Measurements from ENCODE around the gene SLC39A11. TPM values are rescaled to one million over a fixed set of nuclear protein-coding genes. Genes with fewer than 3 reads are reported as not detected.
A peak's percentile ranks its signal among the peaks of the same experiment; 100 is the strongest.

Gene SLC39A11
- total and polyA plus RNA-seq, 2 of the 13 experiments (the other 11 are each of a cell fraction or from before 2014, with no cell fraction given), result 17.2 to 31.5 TPM

DNA sequence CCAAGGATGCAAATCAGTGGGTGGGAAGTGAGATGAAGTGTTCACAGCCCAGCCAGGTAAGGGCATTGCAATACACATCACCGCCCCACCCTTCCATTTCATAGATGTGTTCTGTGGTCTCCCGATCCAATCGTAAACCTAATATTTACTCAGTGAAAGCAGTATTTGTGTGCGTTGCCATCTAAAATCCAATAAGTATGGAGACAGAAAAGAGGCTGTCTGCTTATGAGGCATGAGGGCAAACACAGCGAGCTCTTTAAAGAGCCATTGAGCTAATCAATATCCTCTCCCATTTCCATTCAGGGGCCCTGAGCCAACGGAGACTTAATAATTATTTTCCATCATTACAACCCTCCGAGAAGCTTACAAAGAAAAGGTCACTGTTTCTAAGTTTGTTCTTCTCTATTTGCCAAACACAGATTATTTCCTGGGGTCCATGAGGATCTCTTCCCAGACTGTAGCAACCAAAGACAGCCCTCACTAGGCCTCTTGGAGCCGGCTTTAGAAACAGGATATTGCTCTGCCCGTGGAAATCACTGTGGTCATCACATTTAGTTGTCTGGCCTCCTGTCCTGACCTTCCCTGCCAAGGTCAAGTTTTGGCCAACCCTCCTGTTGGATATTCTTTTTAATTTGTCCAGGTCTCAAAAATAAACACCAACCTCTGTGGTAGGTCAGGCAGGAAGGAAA is 120.1 kb downstream of the SLC39A11 start (continued):
- TF ChIP-seq SOX13 (IDR thresholded peaks at IDR 0.05), result no peak; the same call in 1 of the 2 replicates
- peak in 1 of 2 experiments; percentile 79; a peak in 2 of 4 replicates for TF ChIP-seq SOX13 (CRISPR knock-in tag; conservative IDR thresholded peaks at IDR 0.05 in 1 of 2, IDR thresholded peaks at IDR 0.05 in 1 of 2)
- TF ChIP-seq, protein P1, sequence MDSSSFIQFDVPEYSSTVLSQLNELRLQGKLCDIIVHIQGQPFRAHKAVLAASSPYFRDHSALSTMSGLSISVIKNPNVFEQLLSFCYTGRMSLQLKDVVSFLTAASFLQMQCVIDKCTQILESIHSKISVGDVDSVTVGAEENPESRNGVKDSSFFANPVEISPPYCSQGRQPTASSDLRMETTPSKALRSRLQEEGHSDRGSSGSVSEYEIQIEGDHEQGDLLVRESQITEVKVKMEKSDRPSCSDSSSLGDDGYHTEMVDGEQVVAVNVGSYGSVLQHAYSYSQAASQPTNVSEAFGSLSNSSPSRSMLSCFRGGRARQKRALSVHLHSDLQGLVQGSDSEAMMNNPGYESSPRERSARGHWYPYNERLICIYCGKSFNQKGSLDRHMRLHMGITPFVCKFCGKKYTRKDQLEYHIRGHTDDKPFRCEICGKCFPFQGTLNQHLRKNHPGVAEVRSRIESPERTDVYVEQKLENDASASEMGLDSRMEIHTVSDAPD (CRISPR knock-in tag; IDR thresholded peaks at IDR 0.05), result no peak
- TF ChIP-seq, protein P2, sequence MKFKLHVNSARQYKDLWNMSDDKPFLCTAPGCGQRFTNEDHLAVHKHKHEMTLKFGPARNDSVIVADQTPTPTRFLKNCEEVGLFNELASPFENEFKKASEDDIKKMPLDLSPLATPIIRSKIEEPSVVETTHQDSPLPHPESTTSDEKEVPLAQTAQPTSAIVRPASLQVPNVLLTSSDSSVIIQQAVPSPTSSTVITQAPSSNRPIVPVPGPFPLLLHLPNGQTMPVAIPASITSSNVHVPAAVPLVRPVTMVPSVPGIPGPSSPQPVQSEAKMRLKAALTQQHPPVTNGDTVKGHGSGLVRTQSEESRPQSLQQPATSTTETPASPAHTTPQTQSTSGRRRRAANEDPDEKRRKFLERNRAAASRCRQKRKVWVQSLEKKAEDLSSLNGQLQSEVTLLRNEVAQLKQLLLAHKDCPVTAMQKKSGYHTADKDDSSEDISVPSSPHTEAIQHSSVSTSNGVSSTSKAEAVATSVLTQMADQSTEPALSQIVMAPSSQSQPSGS (CRISPR knock-in tag; IDR thresholded peaks at IDR 0.05), result no peak
- TF ChIP-seq SMAD9 (CRISPR knock-in tag; IDR thresholded peaks at IDR 0.05), result no peak
- no peak for TF ChIP-seq ZNF230 (CRISPR knock-in tag; IDR thresholded peaks at IDR 0.05)
- no peak for TF ChIP-seq NPAS2 (CRISPR knock-in tag; IDR thresholded peaks at IDR 0.05; ENCODE audit: borderline replicate concordance)
- no peak for TF ChIP-seq ZNF570 (CRISPR knock-in tag; IDR thresholded peaks at IDR 0.05; ENCODE audit: borderline replicate concordance)
- TF ChIP-seq, protein P3, sequence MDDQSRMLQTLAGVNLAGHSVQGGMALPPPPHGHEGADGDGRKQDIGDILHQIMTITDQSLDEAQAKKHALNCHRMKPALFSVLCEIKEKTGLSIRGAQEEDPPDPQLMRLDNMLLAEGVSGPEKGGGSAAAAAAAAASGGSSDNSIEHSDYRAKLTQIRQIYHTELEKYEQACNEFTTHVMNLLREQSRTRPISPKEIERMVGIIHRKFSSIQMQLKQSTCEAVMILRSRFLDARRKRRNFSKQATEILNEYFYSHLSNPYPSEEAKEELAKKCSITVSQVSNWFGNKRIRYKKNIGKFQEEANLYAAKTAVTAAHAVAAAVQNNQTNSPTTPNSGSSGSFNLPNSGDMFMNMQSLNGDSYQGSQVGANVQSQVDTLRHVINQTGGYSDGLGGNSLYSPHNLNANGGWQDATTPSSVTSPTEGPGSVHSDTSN (CRISPR knock-in tag; IDR thresholded peaks at IDR 0.05; ENCODE audit: borderline replicate concordance), result no peak
- no peak for TF ChIP-seq KLF9 (CRISPR knock-in tag; IDR thresholded peaks at IDR 0.05; ENCODE audit: low read depth)
- TF ChIP-seq RFXAP (CRISPR knock-in tag; IDR thresholded peaks at IDR 0.05; ENCODE audit: borderline replicate concordance), result no peak
- no peak for TF ChIP-seq FLYWCH1 (CRISPR knock-in tag; IDR thresholded peaks at IDR 0.05)
- TF ChIP-seq ZNF567 (CRISPR knock-in tag; IDR thresholded peaks at IDR 0.05; ENCODE audit: borderline replicate concordance), result no peak
- TF ChIP-seq ZMYM2 (CRISPR knock-in tag; IDR thresholded peaks at IDR 0.05), result no peak
- TF ChIP-seq, protein P4, sequence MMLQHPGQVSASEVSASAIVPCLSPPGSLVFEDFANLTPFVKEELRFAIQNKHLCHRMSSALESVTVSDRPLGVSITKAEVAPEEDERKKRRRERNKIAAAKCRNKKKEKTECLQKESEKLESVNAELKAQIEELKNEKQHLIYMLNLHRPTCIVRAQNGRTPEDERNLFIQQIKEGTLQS (CRISPR knock-in tag; IDR thresholded peaks at IDR 0.05), result no peak
- TF ChIP-seq PHF5A (CRISPR knock-in tag; IDR thresholded peaks at IDR 0.05; ENCODE audit: low read depth, unreplicated experiment), result no peak
- no peak for TF ChIP-seq AKAP8 (CRISPR knock-in tag; IDR thresholded peaks at IDR 0.05)
- TF ChIP-seq GLI4 (CRISPR knock-in tag; IDR thresholded peaks at IDR 0.05; ENCODE audit: borderline replicate concordance), result no peak
- TF ChIP-seq ZNF660 (CRISPR knock-in tag; IDR thresholded peaks at IDR 0.05; ENCODE audit: borderline replicate concordance, low read depth), result no peak
- TF ChIP-seq ZBTB1 (CRISPR knock-in tag; IDR thresholded peaks at IDR 0.05; ENCODE audit: borderline replicate concordance), result no peak
- no peak for TF ChIP-seq TEAD3 (CRISPR knock-in tag; optimal IDR thresholded peaks at IDR 0.05; ENCODE audit: borderline replicate concordance)
- TF ChIP-seq EED (CRISPR knock-in tag; IDR thresholded peaks at IDR 0.05), result no peak
- TF ChIP-seq, protein P5, sequence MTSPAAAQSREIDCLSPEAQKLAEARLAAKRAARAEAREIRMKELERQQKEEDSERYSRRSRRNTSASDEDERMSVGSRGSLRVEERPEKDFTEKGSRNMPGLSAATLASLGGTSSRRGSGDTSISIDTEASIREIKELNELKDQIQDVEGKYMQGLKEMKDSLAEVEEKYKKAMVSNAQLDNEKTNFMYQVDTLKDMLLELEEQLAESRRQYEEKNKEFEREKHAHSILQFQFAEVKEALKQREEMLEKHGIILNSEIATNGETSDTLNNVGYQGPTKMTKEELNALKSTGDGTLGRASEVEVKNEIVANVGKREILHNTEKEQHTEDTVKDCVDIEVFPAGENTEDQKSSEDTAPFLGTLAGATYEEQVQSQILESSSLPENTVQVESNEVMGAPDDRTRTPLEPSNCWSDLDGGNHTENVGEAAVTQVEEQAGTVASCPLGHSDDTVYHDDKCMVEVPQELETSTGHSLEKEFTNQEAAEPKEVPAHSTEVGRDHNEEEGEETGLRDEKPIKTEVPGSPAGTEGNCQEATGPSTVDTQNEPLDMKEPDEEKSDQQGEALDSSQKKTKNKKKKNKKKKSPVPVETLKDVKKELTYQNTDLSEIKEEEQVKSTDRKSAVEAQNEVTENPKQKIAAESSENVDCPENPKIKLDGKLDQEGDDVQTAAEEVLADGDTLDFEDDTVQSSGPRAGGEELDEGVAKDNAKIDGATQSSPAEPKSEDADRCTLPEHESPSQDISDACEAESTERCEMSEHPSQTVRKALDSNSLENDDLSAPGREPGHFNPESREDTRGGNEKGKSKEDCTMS (CRISPR knock-in tag; conservative IDR thresholded peaks at IDR 0.05), result no peak

Measured in HepG2 (cell line).